Endothelial cell of umbilical vein (primary cell): ENCODE results near the gene ST8SIA2. TPM values are rescaled to one million over a fixed set of nuclear protein-coding genes. Genes with fewer than 3 reads are reported as not detected.

Experiments used
- BruUV-seq: library from RNA; stranded (reverse); fragments of 400-500 nt; replicated peaks from 2 replicates; lab custom pipeline; 2021; lab: Mats Ljungman, UMichigan
- CTCF ChIA-PET: fragments of 300-600, 350-600 bp; sonication (Branson Sonifier 250); formaldehyde crosslinking; loops from one replicate; lab custom pipeline; 2021; ENCODE audit warnings: antibody characterized with exemption, inconsistent platforms; lab: Charles Lee
- POLR2A ChIA-PET: fragments of 300-600, 350-600 bp; sonication (Branson Sonifier 250); formaldehyde crosslinking; loops from one replicate; lab custom pipeline; 2021; ENCODE audit warnings: antibody characterized with exemption, inconsistent platforms; lab: Charles Lee
- DNase-seq: peaks from one replicate; pipeline ENCODE4 v3.0.0-alpha.2; 2011; ENCODE audit warnings: low read depth, low spot score
- FAIRE-seq: peaks from 2 replicates; lab custom pipeline; 2011; peaks lifted over from hg19 to GRCh38; lab: Jason Lieb, UNC
- H2AFZ ChIP-seq: 2 replicates; pipeline ENCODE4 v1.6.0; 2012; ENCODE audit warnings: low read depth, low read length, control low read depth, inconsistent platforms
- H3K27ac ChIP-seq: 2 replicates; pipeline ENCODE4 v1.5.1; 2011; ENCODE audit warnings: low read depth, mild to moderate bottlenecking, control low read depth, low read length, moderate library complexity; ENCODE audit not compliant: insufficient read depth
- H3K27me3 ChIP-seq, 2 experiments: 2 replicates each; pipeline versions ENCODE4 v1.6.0 to v1.6.1; 2011; ENCODE audit warnings: low read length in 2 of 2, mixed read lengths in 1 of 2; ENCODE audit not compliant: control insufficient read depth in 2 of 2, insufficient read depth in 2 of 2
- H3K36me3 ChIP-seq, 2 experiments: 2 replicates in 1 of 2; 3 replicates in 1 of 2; pipeline ENCODE4 v1.5.1; 2011; ENCODE audit warnings: low read length in 2 of 2, mild to moderate bottlenecking in 1 of 2, moderate library complexity in 1 of 2; ENCODE audit not compliant: control insufficient read depth in 2 of 2, insufficient read depth in 2 of 2; ENCODE audit errors: extremely low read depth in 1 of 2
- H3K4me1 ChIP-seq: 3 replicates; pipeline ENCODE4 v1.5.1; 2011; ENCODE audit warnings: mild to moderate bottlenecking, low read length; ENCODE audit not compliant: control insufficient read depth, insufficient read depth; ENCODE audit errors: extremely low read depth
- H3K4me2 ChIP-seq: 2 replicates; pipeline ENCODE4 v1.6.1; 2011; ENCODE audit warnings: low read length, control low read depth, mixed read lengths; ENCODE audit not compliant: insufficient read depth
- H3K4me3 ChIP-seq, 3 experiments: fragments of 200-600 bp in 1 of 3; sonication (generic), shearing (Covaris generic) in 1 of 3; replicated peaks in 1 of 3; 2 replicates each; pipeline ENCODE4 v1.5.1; 2011 to 2016; ENCODE audit warnings: control low read depth in 3 of 3, low read length in 3 of 3, mild to moderate bottlenecking in 2 of 3, inconsistent platforms in 1 of 3, low read depth in 1 of 3, moderate library complexity in 1 of 3; ENCODE audit not compliant: insufficient read depth in 1 of 3
- H3K79me2 ChIP-seq: 2 replicates; pipeline ENCODE4 v1.6.0; 2012; ENCODE audit warnings: low read length, inconsistent platforms; ENCODE audit not compliant: control insufficient read depth, insufficient read depth
- H3K9ac ChIP-seq: replicated peaks from 2 replicates; pipeline ENCODE3; 2011; ENCODE audit warnings: low read length, control low read depth; ENCODE audit not compliant: insufficient read depth; ENCODE audit errors: extremely low read depth
- H3K9me1 ChIP-seq: replicated peaks from 3 replicates; pipeline ENCODE4 v1.6.0; 2011; ENCODE audit warnings: mild to moderate bottlenecking, low read length; ENCODE audit not compliant: control insufficient read depth, insufficient read depth; ENCODE audit errors: extremely low read depth
- H3K9me3 ChIP-seq: replicated peaks from 2 replicates; pipeline ENCODE4 v1.5.1; 2012; ENCODE audit warnings: low read length, inconsistent platforms; ENCODE audit not compliant: control insufficient read depth, insufficient read depth
- H4K20me1 ChIP-seq: replicated peaks from 2 replicates; pipeline ENCODE3; 2011; ENCODE audit warnings: mild to moderate bottlenecking, low read length; ENCODE audit not compliant: control insufficient read depth, insufficient read depth; ENCODE audit errors: extremely low read depth
- CTCF ChIP-seq, 2 donors: IDR thresholded peaks; 1 replicate in 1 of 2; 2 replicates in 1 of 2; pipeline ENCODE4 v1.5.1; 2011; ENCODE audit warnings: low read length in 2 of 2, mild to moderate bottlenecking in 2 of 2, moderate library complexity in 2 of 2, control low read depth in 1 of 2, inconsistent platforms in 1 of 2, low read depth in 1 of 2; ENCODE audit not compliant: insufficient read depth in 1 of 2; ENCODE audit errors: extremely low read depth in 1 of 2
- EZH2 ChIP-seq: IDR thresholded peaks from 2 replicates; pipeline ENCODE4 v1.6.1; 2012; ENCODE audit warnings: borderline replicate concordance, low read depth, mild to moderate bottlenecking, moderate library complexity, low read length, inconsistent platforms; ENCODE audit not compliant: severe bottlenecking
- FOS ChIP-seq: IDR thresholded peaks from 2 replicates; pipeline ENCODE4 v1.6.1; 2011; ENCODE audit warnings: mild to moderate bottlenecking, low read length, moderate library complexity, borderline replicate concordance; ENCODE audit not compliant: insufficient read depth
- GATA2 ChIP-seq: IDR thresholded peaks from 2 replicates; pipeline ENCODE4 v1.7.0; 2011; ENCODE audit warnings: low read depth, mild to moderate bottlenecking, moderate library complexity, mixed read lengths, low read length; ENCODE audit not compliant: insufficient read length, insufficient read depth
- JUN ChIP-seq: IDR thresholded peaks from 2 replicates; pipeline ENCODE4 v1.6.1; 2011; ENCODE audit warnings: borderline replicate concordance, low read depth; ENCODE audit not compliant: insufficient read length, insufficient read depth
- MYC ChIP-seq: IDR thresholded peaks from one replicate; pipeline ENCODE4 v1.6.1; 2011; ENCODE audit warnings: mild to moderate bottlenecking, low read depth, low read length
- POLR2A ChIP-seq: IDR thresholded peaks from 2 replicates; pipeline ENCODE4 v1.6.1; 2012; ENCODE audit warnings: low read depth, mild to moderate bottlenecking, control low read depth, low read length
- dilution Hi-C: fragments of 300-500 bp; cut with MboI; formaldehyde crosslinking; loops from one replicate; pipeline ENCODE4 v1.15.0; 2019; ENCODE audit warnings: low sequenced_read_pairs; ENCODE audit not compliant: extremely low pct_ligation_motif_present
- intact Hi-C: fragments of 100-400 bp; cut with micrococcal nuclease; formaldehyde crosslinking; loops from one replicate; pipeline ENCODE4 v1.10.0; 2022
- polyA plus RNA-seq, 4 experiments: library from polyadenylated mRNA; depleted of rRNA in 3 of 4; stranded (reverse) in 3 of 4; unstranded in 1 of 4; fragments of >200 nt; gene quantifications; 2 replicates each; pipeline versions ENCODE4 v1.2.1 to v1.2.3, GENCODE V29; 2011 to 2012; ENCODE audit warnings: missing spikeins in 1 of 4
- total RNA-seq: library from RNA; stranded (reverse); gene quantifications from 2 replicates; pipeline ENCODE4 v1.2.3, GENCODE V29; 2021

Gene ST8SIA2
- total and polyA plus RNA-seq, 2 donors (not counting 3 experiments of a cell fraction or from before 2014, with no cell fraction given): 0.35 to 0.46 TPM

GRCh38 chr15:92355307-92355706 lies 38.4 kb upstream of the ST8SIA2 start:
- H2AFZ ChIP-seq: no peak overlapping the region
- H3K9me1 ChIP-seq: no peaks in the 10 kb centered on the region
- FAIRE-seq (no peak), DNase-seq (no peak)
- BruUV-seq: no TSS peak
- H4K20me1 ChIP-seq: no peaks in the 10 kb centered on the region
- ChIA-PET POLR2A (no interaction called here), CTCF (no interaction called here)
- H3K4me2 ChIP-seq: no peak overlapping the region
- H3K27ac ChIP-seq: no peak overlapping the region
- no peaks in the 10 kb centered on the region for H3K9me3 ChIP-seq
- dilution Hi-C loops: no loop called here
- no peaks in the 10 kb centered on the region for H3K27me3 ChIP-seq
- H3K4me3 ChIP-seq: no peak overlapping the region
- no peaks in the 10 kb centered on the region for H3K36me3 ChIP-seq
- no peak overlapping the region for H3K9ac ChIP-seq
- TF ChIP-seq GATA2 (no peak), POLR2A (no peak), CTCF (IDR thresholded peaks at IDR 0.05; ENCODE audit: extremely low read depth in 1 of 2, insufficient read depth in 1 of 2, low read depth in 1 of 2, low read length in 2 of 2) (no peak), JUN (no peak), MYC (no peak), EZH2 (no peak), FOS (no peak)
- no peaks in the 10 kb centered on the region for H3K79me2 ChIP-seq
- intact Hi-C loops: no loop called here
- H3K4me1 ChIP-seq: no peaks in the 10 kb centered on the region
